SK-N-SH (cell line): ENCODE measurements around the gene BRD9.

Source experiments
- CHD2 ChIP-seq: fragments of 150-350 bp; IDR thresholded peaks from 2 replicates; pipeline ENCODE4 v1.6.1; 2018; ENCODE audit warnings: low read length; ENCODE audit not compliant: partially characterized antibody
- ELF1 ChIP-seq: IDR thresholded peaks from 2 replicates; pipeline ENCODE4 v1.4.0; 2012
- POLR2AphosphoS5 ChIP-seq: IDR thresholded peaks from 2 replicates; pipeline ENCODE4 v1.6.1; 2012; ENCODE audit warnings: low read depth, low read length
- RCOR1 ChIP-seq: fragments of 150-350 bp; IDR thresholded peaks from 2 replicates; pipeline ENCODE4 v1.6.1; 2017; ENCODE audit warnings: antibody characterized with exemption, low read length
- SMC3 ChIP-seq: IDR thresholded peaks from 2 replicates; pipeline ENCODE4 v1.6.1; 2012; ENCODE audit warnings: low read depth, low read length, improper control_type of control experiment
- TF ChIP-seq, protein P1 (sequence below): fragments of 200-600 bp; sonication (generic); IDR thresholded peaks from 2 replicates; pipeline ENCODE4 v1.6.1; 2017; ENCODE audit warnings: antibody characterized with exemption, mild to moderate bottlenecking, moderate library complexity
- TF ChIP-seq, protein P2 (sequence below): IDR thresholded peaks from 2 replicates; pipeline ENCODE4 v1.6.1; 2012; ENCODE audit warnings: mild to moderate bottlenecking, low read depth, low read length, moderate library complexity

DNA sequence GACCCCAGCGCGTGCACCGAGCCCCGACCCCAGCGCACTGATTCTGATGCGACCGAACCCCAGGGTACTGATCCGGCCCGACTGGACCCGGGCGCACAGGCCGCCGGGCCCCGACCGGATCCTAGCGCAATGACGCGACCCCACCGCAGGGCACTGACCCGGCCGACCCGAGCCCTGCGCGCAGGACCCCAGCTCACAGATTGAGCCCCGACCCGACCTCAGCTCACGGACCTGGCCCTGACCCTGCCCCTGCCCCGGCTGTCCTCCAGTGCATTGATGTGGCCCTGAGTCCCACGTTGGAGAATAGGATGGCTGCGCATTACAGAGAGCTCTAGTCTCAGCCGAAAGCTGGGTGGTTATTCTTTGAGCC is 521 bp upstream of the BRD9 start:
- TF ChIP-seq POLR2AphosphoS5 (no peak), CHD2 (no peak), SMC3 (no peak), RCOR1 (no peak), ELF1 (no peak)
- TF ChIP-seq, protein P1, sequence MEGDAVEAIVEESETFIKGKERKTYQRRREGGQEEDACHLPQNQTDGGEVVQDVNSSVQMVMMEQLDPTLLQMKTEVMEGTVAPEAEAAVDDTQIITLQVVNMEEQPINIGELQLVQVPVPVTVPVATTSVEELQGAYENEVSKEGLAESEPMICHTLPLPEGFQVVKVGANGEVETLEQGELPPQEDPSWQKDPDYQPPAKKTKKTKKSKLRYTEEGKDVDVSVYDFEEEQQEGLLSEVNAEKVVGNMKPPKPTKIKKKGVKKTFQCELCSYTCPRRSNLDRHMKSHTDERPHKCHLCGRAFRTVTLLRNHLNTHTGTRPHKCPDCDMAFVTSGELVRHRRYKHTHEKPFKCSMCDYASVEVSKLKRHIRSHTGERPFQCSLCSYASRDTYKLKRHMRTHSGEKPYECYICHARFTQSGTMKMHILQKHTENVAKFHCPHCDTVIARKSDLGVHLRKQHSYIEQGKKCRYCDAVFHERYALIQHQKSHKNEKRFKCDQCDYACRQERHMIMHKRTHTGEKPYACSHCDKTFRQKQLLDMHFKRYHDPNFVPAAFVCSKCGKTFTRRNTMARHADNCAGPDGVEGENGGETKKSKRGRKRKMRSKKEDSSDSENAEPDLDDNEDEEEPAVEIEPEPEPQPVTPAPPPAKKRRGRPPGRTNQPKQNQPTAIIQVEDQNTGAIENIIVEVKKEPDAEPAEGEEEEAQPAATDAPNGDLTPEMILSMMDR, result no peak
- TF ChIP-seq, protein P2, sequence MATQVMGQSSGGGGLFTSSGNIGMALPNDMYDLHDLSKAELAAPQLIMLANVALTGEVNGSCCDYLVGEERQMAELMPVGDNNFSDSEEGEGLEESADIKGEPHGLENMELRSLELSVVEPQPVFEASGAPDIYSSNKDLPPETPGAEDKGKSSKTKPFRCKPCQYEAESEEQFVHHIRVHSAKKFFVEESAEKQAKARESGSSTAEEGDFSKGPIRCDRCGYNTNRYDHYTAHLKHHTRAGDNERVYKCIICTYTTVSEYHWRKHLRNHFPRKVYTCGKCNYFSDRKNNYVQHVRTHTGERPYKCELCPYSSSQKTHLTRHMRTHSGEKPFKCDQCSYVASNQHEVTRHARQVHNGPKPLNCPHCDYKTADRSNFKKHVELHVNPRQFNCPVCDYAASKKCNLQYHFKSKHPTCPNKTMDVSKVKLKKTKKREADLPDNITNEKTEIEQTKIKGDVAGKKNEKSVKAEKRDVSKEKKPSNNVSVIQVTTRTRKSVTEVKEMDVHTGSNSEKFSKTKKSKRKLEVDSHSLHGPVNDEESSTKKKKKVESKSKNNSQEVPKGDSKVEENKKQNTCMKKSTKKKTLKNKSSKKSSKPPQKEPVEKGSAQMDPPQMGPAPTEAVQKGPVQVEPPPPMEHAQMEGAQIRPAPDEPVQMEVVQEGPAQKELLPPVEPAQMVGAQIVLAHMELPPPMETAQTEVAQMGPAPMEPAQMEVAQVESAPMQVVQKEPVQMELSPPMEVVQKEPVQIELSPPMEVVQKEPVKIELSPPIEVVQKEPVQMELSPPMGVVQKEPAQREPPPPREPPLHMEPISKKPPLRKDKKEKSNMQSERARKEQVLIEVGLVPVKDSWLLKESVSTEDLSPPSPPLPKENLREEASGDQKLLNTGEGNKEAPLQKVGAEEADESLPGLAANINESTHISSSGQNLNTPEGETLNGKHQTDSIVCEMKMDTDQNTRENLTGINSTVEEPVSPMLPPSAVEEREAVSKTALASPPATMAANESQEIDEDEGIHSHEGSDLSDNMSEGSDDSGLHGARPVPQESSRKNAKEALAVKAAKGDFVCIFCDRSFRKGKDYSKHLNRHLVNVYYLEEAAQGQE, result no peak
